GM18517 (cell line): ENCODE measurements around the gene MAMDC2.

Source experiments
- ATAC-seq: cut with Tn5 transposase; IDR thresholded peaks from one replicate; pipeline ENCODE4 v1.9.1; 2021; ENCODE audit warnings: mild to moderate bottlenecking, moderate library complexity; ENCODE audit not compliant: unreplicated experiment

Gene MAMDC2

DNA sequence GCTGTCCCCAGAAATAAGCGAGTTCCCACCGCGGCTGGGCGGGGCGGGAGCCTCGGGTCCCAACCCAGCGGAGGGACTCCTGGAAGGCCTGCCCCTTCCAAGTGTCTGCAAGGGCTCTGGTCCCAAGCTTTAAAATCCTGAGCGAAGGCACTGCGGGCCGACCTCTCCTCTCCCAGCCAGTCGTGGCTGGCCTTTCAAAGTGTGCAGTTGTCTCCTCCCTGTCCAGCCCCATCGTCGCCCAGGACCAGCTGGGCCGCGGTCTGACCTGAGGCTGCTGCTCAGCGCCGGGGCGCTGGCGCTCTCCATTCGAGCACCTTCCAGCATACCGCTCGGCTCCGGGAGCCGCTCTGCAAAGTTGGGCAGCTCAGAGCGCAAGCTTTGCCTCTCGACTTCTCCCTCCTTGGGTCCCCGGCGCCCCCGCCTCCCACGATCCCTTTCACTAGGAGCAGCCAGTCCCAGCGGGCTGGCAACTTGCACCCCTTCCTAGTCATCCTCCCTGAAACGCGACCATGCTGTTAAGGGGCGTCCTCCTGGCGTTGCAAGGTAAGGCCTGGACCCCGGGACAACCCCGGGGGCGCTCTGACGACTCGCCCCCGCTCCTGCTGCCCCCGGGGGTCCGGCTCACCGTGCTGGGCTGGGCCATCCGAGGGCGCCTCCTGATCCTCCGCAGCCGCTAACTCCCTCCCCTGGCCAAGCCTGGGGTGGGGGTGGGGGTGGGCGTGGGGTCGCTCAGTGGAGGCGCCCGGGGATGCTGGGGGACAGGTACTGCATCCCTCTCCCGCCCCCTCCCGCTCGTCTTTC is at the start of gene MAMDC2:
MAMDC2 (plus strand) TSS at position 160 of the 801 bp plus-strand sequence; CDS start at position 510, 350 bp downstream.
- no peak for ATAC-seq

GRCh38 chr9:69995846-69996245 is 47.8 kb upstream of the MAMDC2 start:
- no peak for ATAC-seq

GRCh38 chr9:69996967-69997366 is 46.7 kb upstream of the MAMDC2 start:
- ATAC-seq = no peak

- no peak for ATAC-seq
These were observed 46.1 kb upstream of the MAMDC2 start for GRCh38 chr9:69997524-69997923.

- no peak for ATAC-seq
These were observed 44.3 kb upstream of the MAMDC2 start for GRCh38 chr9:69999315-69999714.

GRCh38 chr9:70000469-70000868 is 43.2 kb upstream of the MAMDC2 start:
- ATAC-seq = no peak

DNA sequence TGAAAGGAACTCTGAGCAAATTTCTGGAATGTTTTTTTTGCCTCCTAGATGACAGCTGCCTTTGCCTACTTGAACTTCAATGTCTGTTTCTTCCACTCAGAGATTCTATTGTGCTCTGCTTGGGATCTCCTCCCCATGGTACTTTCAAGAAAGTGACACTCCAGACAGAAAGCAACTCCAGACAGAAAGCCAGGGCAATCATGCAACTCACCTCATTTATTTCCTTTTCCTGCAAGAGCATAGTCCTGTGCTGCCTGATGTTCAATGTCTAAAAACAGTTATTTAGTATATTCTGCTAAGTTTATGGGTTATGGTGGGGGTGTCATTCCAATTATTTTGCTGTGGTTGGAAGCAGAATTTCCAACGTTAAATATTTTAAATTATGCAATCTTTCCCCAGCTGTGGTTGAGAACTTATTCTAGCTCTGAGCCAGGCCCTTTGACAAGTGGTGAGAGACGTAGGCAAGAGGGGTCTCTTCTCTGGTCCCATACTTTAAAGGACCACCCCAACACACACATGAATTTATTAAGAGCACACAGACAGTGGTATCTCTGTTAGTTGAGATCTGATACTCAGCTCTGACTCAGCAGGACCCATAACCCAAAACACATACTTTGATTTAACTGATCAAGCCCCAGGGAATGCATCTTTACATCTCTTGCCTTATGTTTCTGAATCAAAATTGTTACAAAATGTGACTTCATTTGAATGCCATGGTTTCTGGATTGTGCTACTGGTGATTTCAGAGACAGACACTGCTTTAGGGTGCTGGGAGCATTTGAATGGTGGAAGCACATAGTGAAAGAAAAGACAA is 39.5 kb upstream of the MAMDC2 start:
- ATAC-seq = no peak

GRCh38 chr9:70006306-70006705 is 37.3 kb upstream of the MAMDC2 start:
- ATAC-seq = no peak

DNA sequence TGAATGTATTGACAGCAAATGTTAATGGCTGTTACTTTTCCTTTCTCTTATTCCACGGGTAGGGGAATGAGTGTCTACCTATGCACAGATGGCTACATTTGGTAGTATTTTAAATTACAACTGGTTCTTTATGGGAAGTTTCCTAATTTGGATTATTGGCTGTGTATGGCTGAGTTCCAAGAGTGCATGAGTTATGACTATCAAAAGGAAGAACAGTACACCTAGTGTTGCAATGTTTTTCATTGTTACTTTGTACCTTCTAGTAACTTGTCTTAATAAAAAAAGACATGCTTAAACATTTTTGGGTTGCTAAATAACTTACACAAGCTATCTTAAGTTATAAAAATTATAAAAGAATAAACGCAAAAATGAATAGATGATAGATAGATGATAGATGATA is 35.8 kb upstream of the MAMDC2 start:
- ATAC-seq = no peak

DNA sequence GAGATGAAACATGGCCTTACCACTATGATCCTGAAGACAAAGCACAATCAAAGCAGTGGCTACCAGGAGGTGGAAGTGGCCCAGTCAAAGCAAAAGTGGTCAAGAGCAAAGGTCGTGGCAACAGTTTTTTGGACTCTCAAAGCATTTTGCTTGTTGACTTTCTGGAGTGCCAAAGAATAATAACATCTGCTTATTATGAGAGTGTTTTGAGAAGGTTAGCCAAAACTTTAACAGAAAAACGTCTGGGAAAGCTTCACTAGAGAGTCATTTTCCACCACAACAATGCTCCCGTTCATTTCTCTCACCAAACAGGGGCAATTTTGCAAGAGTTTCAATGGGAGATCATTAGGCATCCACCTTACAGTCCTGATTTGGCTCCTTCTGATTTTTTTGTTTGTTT is 33.6 kb upstream of the MAMDC2 start:
- ATAC-seq = no peak

DNA sequence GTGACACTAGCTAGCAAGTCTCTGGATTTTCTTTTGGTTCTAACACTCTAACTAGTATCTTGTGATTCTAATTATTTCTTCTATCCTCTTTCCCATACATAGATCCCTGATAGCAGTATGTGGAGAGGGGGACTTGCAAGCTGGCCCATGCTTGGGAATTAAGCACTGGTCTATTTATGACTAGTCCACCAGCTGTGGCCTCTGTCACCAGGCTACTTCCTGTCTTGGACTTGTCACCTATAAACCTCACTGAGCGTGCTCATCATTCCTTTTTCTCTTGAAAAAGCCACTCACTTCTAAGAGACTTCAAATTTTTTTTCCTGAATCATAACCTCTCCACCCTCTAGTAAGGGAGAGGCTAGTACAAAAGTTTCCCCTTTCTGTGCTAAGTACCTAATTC is 32.3 kb upstream of the MAMDC2 start:
- ATAC-seq = no peak

DNA sequence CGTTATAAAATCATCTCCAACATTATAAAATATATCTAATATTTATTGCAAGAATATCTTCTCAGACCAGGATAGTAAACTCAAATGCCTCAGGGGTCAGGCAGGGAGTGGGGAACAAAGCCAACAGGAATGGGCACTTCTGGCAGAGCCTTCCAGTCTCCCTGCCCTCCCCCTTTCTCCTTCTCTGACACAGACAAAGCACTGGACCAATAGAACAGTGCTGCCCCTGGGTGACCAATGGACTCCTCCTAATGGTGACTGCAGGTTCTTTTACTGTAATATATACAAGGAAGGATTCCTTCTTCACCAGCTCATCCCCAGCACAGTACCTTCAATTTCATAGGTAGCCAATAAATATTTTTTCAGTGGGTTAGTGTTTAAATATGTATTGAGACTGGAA is 31.1 kb upstream of the MAMDC2 start:
- ATAC-seq = no peak

DNA sequence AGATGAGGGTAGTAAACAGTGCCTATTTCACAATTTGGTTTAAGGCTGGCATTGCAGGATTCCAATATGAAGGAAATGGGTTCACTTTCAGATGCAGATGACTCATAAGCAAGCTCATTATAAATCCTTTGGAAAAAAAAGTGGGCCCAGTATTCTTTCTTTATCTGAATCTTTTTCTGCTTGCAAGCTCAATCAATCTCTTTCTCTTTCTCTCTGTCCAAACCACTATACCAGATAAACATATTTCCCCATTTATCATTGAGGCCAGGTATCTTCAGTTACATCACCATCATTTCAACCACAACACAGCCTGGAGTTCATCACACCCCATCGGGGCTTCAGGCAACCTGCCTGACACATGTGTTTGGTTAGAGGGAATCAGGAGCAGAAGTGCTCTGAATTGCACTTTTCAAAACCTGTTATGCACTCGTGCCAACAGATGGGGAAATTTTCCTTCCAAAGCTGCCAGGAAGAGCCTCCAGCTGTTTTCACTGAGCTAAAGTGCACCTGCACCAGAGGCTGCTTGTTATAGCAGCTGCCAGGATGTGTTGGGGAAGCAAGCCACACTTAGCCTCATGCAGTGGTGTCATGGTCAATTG is 30.0 kb upstream of the MAMDC2 start:
- no peak for ATAC-seq

- no peak for ATAC-seq
These were observed 28.5 kb upstream of the MAMDC2 start for GRCh38 chr9:70015099-70015498.

GRCh38 chr9:70020217-70020616 is 23.4 kb upstream of the MAMDC2 start:
- no peak for ATAC-seq

- ATAC-seq = no peak
These were observed 22.6 kb upstream of the MAMDC2 start for GRCh38 chr9:70020991-70021571.

- ATAC-seq = no peak
These were observed 15.4 kb upstream of the MAMDC2 start for GRCh38 chr9:70028287-70028686.

DNA sequence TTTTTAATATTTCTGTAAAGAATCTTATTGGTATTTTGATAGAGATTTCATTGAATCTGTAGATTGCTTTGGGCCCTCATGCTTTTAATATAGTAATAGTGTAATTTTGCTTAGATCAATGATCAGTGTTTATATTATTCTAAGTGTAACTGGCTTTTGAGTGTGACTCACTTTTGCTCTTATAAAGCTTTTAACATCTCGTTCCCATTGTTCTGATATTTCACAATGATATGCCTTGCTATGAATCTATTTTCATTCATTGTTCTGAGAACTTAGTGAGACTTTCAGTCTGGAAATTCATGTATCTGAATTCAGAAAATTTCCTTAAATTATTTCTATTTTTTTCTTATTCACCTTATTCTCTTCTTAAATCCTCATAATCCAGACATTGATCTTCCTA is 13.5 kb upstream of the MAMDC2 start:
- no peak for ATAC-seq

DNA sequence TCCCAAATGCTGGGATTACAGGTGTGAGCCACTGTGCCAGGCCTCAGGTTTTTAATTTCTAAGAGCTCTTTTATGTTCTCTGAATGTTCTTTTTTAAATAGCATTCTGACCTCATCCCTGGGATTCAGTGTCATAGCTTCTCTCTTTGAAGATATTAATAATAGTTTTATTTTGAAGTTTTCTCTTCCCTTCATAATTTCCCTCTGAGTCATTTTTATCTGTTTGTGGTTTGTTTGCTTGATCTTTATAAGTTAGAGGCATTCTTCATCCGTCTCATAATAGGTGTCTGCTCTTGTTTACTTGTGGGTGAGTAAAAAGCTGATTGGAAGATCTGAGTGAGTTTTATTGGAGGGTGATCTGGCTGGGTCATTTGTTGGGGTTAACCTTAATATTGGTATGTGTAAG is 12.5 kb upstream of the MAMDC2 start:
- ATAC-seq = no peak

GRCh38 chr9:70034271-70034711 is 9.4 kb upstream of the MAMDC2 start:
- ATAC-seq = no peak

DNA sequence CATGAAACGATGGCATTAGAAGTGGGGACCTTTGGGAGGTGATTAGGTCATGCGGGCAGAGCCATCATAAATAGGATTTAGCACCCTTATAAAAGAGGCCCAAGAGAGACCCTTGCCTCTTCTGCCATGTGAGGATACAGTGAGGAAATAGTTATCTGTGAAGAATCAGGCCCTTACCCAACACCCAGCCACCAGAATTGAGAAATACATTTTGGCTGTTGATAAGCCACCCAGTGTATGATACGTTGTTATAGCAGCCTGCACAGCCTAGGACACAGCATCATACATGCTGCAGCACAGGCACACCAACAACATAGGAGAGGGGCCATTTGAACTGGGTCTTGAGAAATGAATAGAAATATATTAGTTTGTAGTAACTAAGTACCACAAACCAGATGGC is 8.0 kb upstream of the MAMDC2 start:
- no peak for ATAC-seq
